HepG2 (cell line): ENCODE data around the gene CCDC142. TPM values are rescaled to one million over a fixed set of nuclear protein-coding genes. Genes with fewer than 3 reads are reported as not detected.

Source experiments
- AGO1 ChIP-seq: fragments of 200-400 bp; formaldehyde crosslinking; IDR thresholded peaks from 2 replicates; pipeline ENCODE4 v1.6.1; 2017; ENCODE audit warnings: mild to moderate bottlenecking, low read depth, low read length, moderate library complexity; ENCODE audit not compliant: poor library complexity, severe bottlenecking
- AHR ChIP-seq: IDR thresholded peaks from 2 replicates; pipeline ENCODE4 v1.6.1; 2018; ENCODE audit warnings: missing genetic modification reagents, missing compliant biosample characterization
- ARNTL ChIP-seq: sonication (generic); formaldehyde crosslinking; IDR thresholded peaks from 2 replicates; pipeline ENCODE4 v1.4.0; 2020; ENCODE audit warnings: mild to moderate bottlenecking, missing genetic modification reagents
- BCL6 ChIP-seq: IDR thresholded peaks from 2 replicates; pipeline ENCODE4 v1.6.1; 2016; ENCODE audit warnings: missing genetic modification reagents, missing compliant biosample characterization
- CCDC6 ChIP-seq: sonication (generic); formaldehyde crosslinking; IDR thresholded peaks from 2 replicates; pipeline ENCODE4 v1.8.1; 2022; ENCODE audit warnings: mild to moderate bottlenecking, missing genetic modification reagents, moderate library complexity
- HNF4A ChIP-seq: sonication (generic); formaldehyde crosslinking; IDR thresholded peaks from 2 replicates; pipeline ENCODE4 v1.4.0; 2020; ENCODE audit warnings: missing genetic modification reagents
- ISL2 ChIP-seq: sonication (generic); formaldehyde crosslinking; IDR thresholded peaks from 2 replicates; pipeline ENCODE4 v1.5.0; 2020; ENCODE audit warnings: missing genetic modification reagents
- MED1 ChIP-seq: sonication (generic); formaldehyde crosslinking; IDR thresholded peaks from 2 replicates; pipeline ENCODE4 v1.4.0; 2020; ENCODE audit warnings: missing genetic modification reagents
- NCOA2 ChIP-seq: sonication (generic); formaldehyde crosslinking; IDR thresholded peaks from 2 replicates; pipeline ENCODE4 v1.8.0; 2022; ENCODE audit warnings: inconsistent platforms
- PAWR ChIP-seq: sonication (generic); formaldehyde crosslinking; IDR thresholded peaks from 2 replicates; pipeline ENCODE4 v1.4.0; 2020; ENCODE audit warnings: missing genetic modification reagents, mild to moderate bottlenecking, borderline replicate concordance
- POLR2G ChIP-seq: fragments of 200-400 bp; formaldehyde crosslinking; IDR thresholded peaks from 2 replicates; pipeline ENCODE4 v1.6.1; 2018; ENCODE audit warnings: mild to moderate bottlenecking, low read depth, low read length, moderate library complexity
- PRPF4 ChIP-seq: fragments of 200-400 bp; formaldehyde crosslinking; IDR thresholded peaks from 2 replicates; pipeline ENCODE4 v1.6.1; 2016; ENCODE audit warnings: low read length, low read depth; ENCODE audit not compliant: poor library complexity, severe bottlenecking
- STAG1 ChIP-seq: sonication (generic); formaldehyde crosslinking; IDR thresholded peaks from 2 replicates; pipeline ENCODE4 v1.4.0; 2020; ENCODE audit warnings: missing genetic modification reagents
- TRIM22 ChIP-seq: fragments of 450-650 bp; IDR thresholded peaks from 2 replicates; pipeline ENCODE4 v1.6.1; 2017
- ZBTB33 ChIP-seq: sonication (generic); formaldehyde crosslinking; IDR thresholded peaks from 2 replicates; pipeline ENCODE4 v1.4.0; 2020; ENCODE audit warnings: missing genetic modification reagents
- ZBTB7B ChIP-seq: sonication (generic); formaldehyde crosslinking; IDR thresholded peaks from 2 replicates; pipeline ENCODE4 v1.4.0; 2020; ENCODE audit warnings: missing genetic modification reagents
- ZC3H4 ChIP-seq: sonication (generic); formaldehyde crosslinking; IDR thresholded peaks from 2 replicates; pipeline ENCODE4 v1.4.0; 2020; ENCODE audit warnings: missing genetic modification reagents, borderline replicate concordance
- ZNF136 ChIP-seq: sonication (generic); formaldehyde crosslinking; IDR thresholded peaks from 2 replicates; pipeline ENCODE4 v1.8.1; 2022; ENCODE audit warnings: low read depth, mild to moderate bottlenecking, moderate library complexity, missing genetic modification reagents
- ZNF160 ChIP-seq: sonication (generic); formaldehyde crosslinking; IDR thresholded peaks from 2 replicates; pipeline ENCODE4 v1.8.0; 2022; ENCODE audit warnings: mild to moderate bottlenecking, inconsistent platforms, missing genetic modification reagents
- ZNF20 ChIP-seq: sonication (generic); formaldehyde crosslinking; IDR thresholded peaks from 2 replicates; pipeline ENCODE4 v1.4.0; 2020; ENCODE audit warnings: mild to moderate bottlenecking, moderate library complexity, missing genetic modification reagents
- ZNF275 ChIP-seq: sonication (generic); formaldehyde crosslinking; IDR thresholded peaks from 2 replicates; pipeline ENCODE4 v1.8.0; 2022; ENCODE audit warnings: missing genetic modification reagents, mild to moderate bottlenecking, inconsistent platforms, borderline replicate concordance
- ZNF430 ChIP-seq: sonication (generic); formaldehyde crosslinking; IDR thresholded peaks from 2 replicates; pipeline ENCODE4 v1.9.0; 2021; ENCODE audit warnings: mild to moderate bottlenecking, missing genetic modification reagents
- ZNF616 ChIP-seq: sonication (generic); formaldehyde crosslinking; IDR thresholded peaks from 2 replicates; pipeline ENCODE4 v1.5.0; 2020; ENCODE audit warnings: low read depth, mild to moderate bottlenecking, missing genetic modification reagents
- ZNF644 ChIP-seq: IDR thresholded peaks from 2 replicates; pipeline ENCODE4 v1.6.1; 2016; ENCODE audit warnings: low read depth
- ZNF740 ChIP-seq: sonication (generic); formaldehyde crosslinking; IDR thresholded peaks from 2 replicates; pipeline ENCODE4 v1.4.0; 2020; ENCODE audit warnings: missing genetic modification reagents
- ZNF780A ChIP-seq: sonication (generic); formaldehyde crosslinking; IDR thresholded peaks from 2 replicates; pipeline ENCODE4 v1.8.0; 2022; ENCODE audit warnings: mild to moderate bottlenecking, missing genetic modification reagents, moderate library complexity
- polyA plus RNA-seq, 8 experiments: library from polyadenylated mRNA; depleted of rRNA in 3 of 8; stranded (reverse) in 7 of 8; unstranded in 1 of 8; fragments of >200 nt; fragmentation: Illumina TruSeq in 4 of 8; extraction: Trizol in 4 of 8; gene quantifications; 2 replicates each; pipeline versions ENCODE4 v1.2.1 to v1.2.3, GENCODE V29; 2011 to 2016; ENCODE audit warnings: low read depth in 4 of 8, missing spikeins in 1 of 8, mixed read lengths in 1 of 8; ENCODE audit not compliant: insufficient read depth in 1 of 8
- total RNA-seq, 5 experiments: library from RNA; depleted of rRNA; stranded (reverse); fragments of >200 nt; fragmentation: Illumina TruSeq; extraction: Trizol; gene quantifications; 2 replicates each; pipeline ENCODE4 v1.2.3, GENCODE V29; 2016; ENCODE audit warnings: low read depth in 1 of 5

The CCDC142 gene
- total and polyA plus RNA-seq, 2 of the 13 experiments (the other 11 are each of a cell fraction or from before 2014, with no cell fraction given), result 14.7 to 30.4 TPM

- TF ChIP-seq ZNF136 (CRISPR knock-in tag) (peak; percentile 79; the same call in 1 of the 2 replicates), POLR2G (peak; percentile 80), ZNF740 (peak; percentile 90), ZNF20 (CRISPR knock-in tag) (no peak), NCOA2 (CRISPR knock-in tag) (peak; percentile 66), ZC3H4 (CRISPR knock-in tag) (peak; percentile 86; the same call in 1 of the 2 replicates), PRPF4 (no peak), ZNF275 (CRISPR knock-in tag) (peak; percentile 81), ZNF780A (CRISPR knock-in tag) (0 out of 2 replicates have a peak, but pooled peaks have one; percentile 26), CCDC6 (CRISPR knock-in tag) (no peak; the same call in 1 of the 2 replicates), ZNF430 (CRISPR knock-in tag) (no peak), PAWR (CRISPR knock-in tag) (0 out of 2 replicates have a peak, but pooled peaks have one; percentile 37), ISL2 (CRISPR knock-in tag) (peak; percentile 94), ZNF644 (CRISPR knock-in tag) (0 out of 2 replicates have a peak, but pooled peaks have one; percentile 42), ZNF616 (CRISPR knock-in tag) (0 out of 2 replicates have a peak, but pooled peaks have one; percentile 79), STAG1 (peak; percentile 64), AGO1 (peak; percentile 98), ARNTL (CRISPR knock-in tag) (peak; percentile 99), BCL6 (CRISPR knock-in tag) (peak; percentile 64), MED1 (peak; percentile 82), ZBTB7B (CRISPR knock-in tag) (peak; percentile 95), ZNF160 (CRISPR knock-in tag) (peak; percentile 65; the same call in 1 of the 2 replicates), ZBTB33 (no peak), TRIM22 (no peak), AHR (CRISPR knock-in tag) (peak; percentile 73; the same call in 1 of the 2 replicates), HNF4A (CRISPR knock-in tag) (peak; percentile 50)
Observed at GRCh38 chr2:74507145-74507925, 24.5 kb upstream of the CCDC142 start, which contains the start of gene PCGF1 (continued).
